ENCODE results near the gene ABHD8.

DNA sequence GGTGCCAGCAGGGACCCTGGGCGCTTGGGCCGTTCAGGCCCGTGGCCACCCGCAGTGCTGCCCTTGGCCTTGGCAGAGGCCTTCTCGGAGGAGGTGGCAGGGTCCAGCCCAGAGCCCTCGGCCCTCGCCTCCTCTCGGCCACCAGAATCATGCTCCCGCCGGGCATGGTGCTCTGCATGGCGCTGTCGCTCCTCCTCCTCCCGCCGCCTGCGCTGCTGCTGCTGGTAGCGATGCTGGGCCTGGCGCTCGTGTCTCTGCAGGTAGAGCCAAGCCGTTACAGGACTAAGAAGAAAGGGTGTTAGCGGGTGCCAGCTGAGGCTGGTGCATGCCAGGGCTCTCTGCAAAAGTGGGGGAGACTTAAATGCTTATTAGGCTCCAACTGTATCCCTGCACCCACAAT is 21.9 kb upstream of the ABHD8 start:
- no peak for TF ChIP-seq YY1 (IDR thresholded peaks at IDR 0.05; ENCODE audit: insufficient read depth, insufficient read length)
- TF ChIP-seq ZNF274 (IDR thresholded peaks at IDR 0.05; ENCODE audit: low read depth, low read length), result no peak
- no peak for TF ChIP-seq SUZ12 (IDR thresholded peaks at IDR 0.05; ENCODE audit: extremely low read depth, insufficient read depth, insufficient read length)
